Ishikawa (cell line): ENCODE data around the gene FTMT.
A peak's percentile ranks its signal among the peaks of the same experiment; 100 is the strongest.

Experiments used
- CEBPB ChIP-seq: IDR thresholded peaks from 2 replicates; pipeline ENCODE4 v1.6.1; 2012
- CREB1 ChIP-seq: IDR thresholded peaks from 2 replicates; pipeline ENCODE4 v1.6.1; 2012; ENCODE audit warnings: low read depth
- EGR1 ChIP-seq: IDR thresholded peaks from 2 replicates; pipeline ENCODE4 v1.6.1; 2012
- EP300 ChIP-seq: IDR thresholded peaks from 2 replicates; pipeline ENCODE4 v1.6.1; 2012; ENCODE audit warnings: borderline replicate concordance
- FOXM1 ChIP-seq: IDR thresholded peaks from 2 replicates; pipeline ENCODE4 v1.6.1; 2012; ENCODE audit warnings: low read depth, borderline replicate concordance
- MAX ChIP-seq: IDR thresholded peaks from 2 replicates; pipeline ENCODE4 v1.6.1; 2012
- NFIC ChIP-seq: IDR thresholded peaks from 2 replicates; pipeline ENCODE4 v1.6.1; 2012
- RAD21 ChIP-seq: IDR thresholded peaks from 2 replicates; pipeline ENCODE4 v1.6.1; 2012; ENCODE audit warnings: low read depth
- REST ChIP-seq: IDR thresholded peaks from 2 replicates; pipeline ENCODE4 v1.6.1; 2012; ENCODE audit warnings: low read depth, mild to moderate bottlenecking
- TAF1 ChIP-seq: IDR thresholded peaks from 2 replicates; pipeline ENCODE4 v1.6.1; 2012; ENCODE audit warnings: low read depth, mild to moderate bottlenecking
- TCF12 ChIP-seq: IDR thresholded peaks from 2 replicates; pipeline ENCODE4 v1.6.1; 2012; ENCODE audit warnings: low read depth
- TEAD4 ChIP-seq: IDR thresholded peaks from 2 replicates; pipeline ENCODE4 v1.6.1; 2012
- USF1 ChIP-seq: IDR thresholded peaks from 2 replicates; pipeline ENCODE4 v1.6.1; 2012
- YY1 ChIP-seq: IDR thresholded peaks from 2 replicates; pipeline ENCODE4 v1.6.1; 2012; ENCODE audit warnings: low read depth
- ZBTB7A ChIP-seq: IDR thresholded peaks from 2 replicates; pipeline ENCODE4 v1.6.1; 2012; ENCODE audit warnings: low read depth

FTMT gene

GRCh38 chr5:121873409-121873808 is 21.7 kb downstream of the FTMT start:
- no peak for TF ChIP-seq EGR1
- TF ChIP-seq USF1: no peak
- no peak for TF ChIP-seq TAF1
- no peak for TF ChIP-seq REST
- no peak for TF ChIP-seq CREB1
- no peak for TF ChIP-seq CEBPB

GRCh38 chr5:121885630-121886029 is 33.9 kb downstream of the FTMT start:
- TF ChIP-seq MAX: no peak
- TF ChIP-seq TEAD4: no peak
- TF ChIP-seq CEBPB: no peak
- TF ChIP-seq FOXM1: no peak
- no peak for TF ChIP-seq CREB1
- no peak for TF ChIP-seq EP300
- no peak for TF ChIP-seq EGR1
- TF ChIP-seq USF1: no peak
- TF ChIP-seq TCF12: no peak
- no peak for TF ChIP-seq YY1
- TF ChIP-seq RAD21: no peak
- no peak for TF ChIP-seq TAF1
- TF ChIP-seq ZBTB7A: no peak
- no peak for TF ChIP-seq REST
- no peak for TF ChIP-seq NFIC

- TF ChIP-seq EGR1 (no peak), FOXM1 (no peak), USF1 (no peak), RAD21 (no peak), TEAD4 (no peak), REST (no peak), NFIC (no peak), TCF12 (no peak), EP300 (no peak), ZBTB7A (no peak), YY1 (no peak), CEBPB (no peak), MAX (no peak), TAF1 (no peak), CREB1 (no peak)
Measured at GRCh38 chr5:121887727-121888126, 36.0 kb downstream of the FTMT start.

GRCh38 chr5:121890297-121890858 is 38.7 kb downstream of the FTMT start:
- TF ChIP-seq YY1 (no peak), CREB1 (no peak), FOXM1 (no peak), NFIC (no peak), CEBPB (no peak), RAD21 (0 out of 2 replicates have a peak, but pooled peaks have one; percentile 4), TCF12 (no peak), TEAD4 (no peak)
